Stomach (tissue), 4 donors: ENCODE measurements around the gene PCBP3.

Source experiments
- POLR2A ChIP-seq, 4 donors: fragments of 450-650 bp; IDR thresholded peaks; one replicate each; pipeline ENCODE4 v1.6.1; 2016; ENCODE audit warnings: antibody characterized with exemption in 4 of 4, control low read depth in 2 of 4, mild to moderate bottlenecking in 1 of 4, moderate library complexity in 1 of 4
- TF ChIP-seq, protein P1 (sequence below), 7 experiments: fragments of 450-650 bp in 4 of 7; fragments of 200-600 bp in 3 of 7; sonication (generic) in 3 of 7; IDR thresholded peaks; one replicate each; pipeline ENCODE4 v1.5.1; 2016 to 2019; ENCODE audit warnings: antibody characterized with exemption in 7 of 7, control low read depth in 2 of 7, mild to moderate bottlenecking in 1 of 7

DNA sequence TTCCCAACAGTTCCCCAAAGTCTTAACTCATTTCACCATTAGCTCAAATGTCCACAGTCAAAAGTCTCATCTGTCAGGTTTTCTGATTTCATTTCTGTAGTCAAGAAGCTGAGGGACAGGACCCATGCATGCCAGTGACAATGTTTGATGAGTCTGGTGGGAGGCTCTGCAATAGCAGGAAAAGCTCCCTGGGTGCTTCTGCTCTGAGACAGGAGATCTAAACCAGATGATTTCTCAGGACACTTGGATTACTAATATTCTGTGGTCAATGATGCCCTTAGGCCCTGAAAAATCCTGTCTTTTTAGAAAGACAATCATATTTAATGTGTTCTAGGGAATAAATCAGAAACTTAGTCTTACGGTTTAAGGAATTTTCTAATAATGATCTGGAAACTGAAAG, 56.4 kb downstream of the PCBP3 start:
- TF ChIP-seq POLR2A (IDR thresholded peaks at IDR 0.05): no peak
- TF ChIP-seq, protein P1, sequence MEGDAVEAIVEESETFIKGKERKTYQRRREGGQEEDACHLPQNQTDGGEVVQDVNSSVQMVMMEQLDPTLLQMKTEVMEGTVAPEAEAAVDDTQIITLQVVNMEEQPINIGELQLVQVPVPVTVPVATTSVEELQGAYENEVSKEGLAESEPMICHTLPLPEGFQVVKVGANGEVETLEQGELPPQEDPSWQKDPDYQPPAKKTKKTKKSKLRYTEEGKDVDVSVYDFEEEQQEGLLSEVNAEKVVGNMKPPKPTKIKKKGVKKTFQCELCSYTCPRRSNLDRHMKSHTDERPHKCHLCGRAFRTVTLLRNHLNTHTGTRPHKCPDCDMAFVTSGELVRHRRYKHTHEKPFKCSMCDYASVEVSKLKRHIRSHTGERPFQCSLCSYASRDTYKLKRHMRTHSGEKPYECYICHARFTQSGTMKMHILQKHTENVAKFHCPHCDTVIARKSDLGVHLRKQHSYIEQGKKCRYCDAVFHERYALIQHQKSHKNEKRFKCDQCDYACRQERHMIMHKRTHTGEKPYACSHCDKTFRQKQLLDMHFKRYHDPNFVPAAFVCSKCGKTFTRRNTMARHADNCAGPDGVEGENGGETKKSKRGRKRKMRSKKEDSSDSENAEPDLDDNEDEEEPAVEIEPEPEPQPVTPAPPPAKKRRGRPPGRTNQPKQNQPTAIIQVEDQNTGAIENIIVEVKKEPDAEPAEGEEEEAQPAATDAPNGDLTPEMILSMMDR (IDR thresholded peaks at IDR 0.05): no peak
